PFSK-1 (cell line): ENCODE data around the gene MSL1.

Experiments used
- FOXP2 ChIP-seq: optimal IDR thresholded peaks from 2 replicates; pipeline ENCODE3; 2011; ENCODE audit warnings: borderline replicate concordance, control low read depth, inconsistent platforms; ENCODE audit not compliant: insufficient read depth; ENCODE audit errors: extremely low read length, extremely low read depth
- POLR2AphosphoS5 ChIP-seq: IDR thresholded peaks from 2 replicates; pipeline ENCODE4 v1.6.1; 2012; ENCODE audit warnings: low read depth, mild to moderate bottlenecking, control low read depth, low read length, moderate library complexity
- REST ChIP-seq, 2 experiments: IDR thresholded peaks; 2 replicates each; pipeline versions ENCODE4 v1.6.1 to v1.8.0; 2011 to 2012; ENCODE audit warnings: low read depth in 2 of 2, low read length in 2 of 2, control low read depth in 1 of 2, inconsistent platforms in 1 of 2, mild to moderate bottlenecking in 1 of 2, moderate library complexity in 1 of 2; ENCODE audit not compliant: insufficient read depth in 1 of 2
- SIN3A ChIP-seq: IDR thresholded peaks from 2 replicates; pipeline ENCODE4 v1.6.1; 2012; ENCODE audit warnings: mild to moderate bottlenecking, low read length, moderate library complexity, borderline replicate concordance; ENCODE audit not compliant: insufficient read depth
- TAF1 ChIP-seq: IDR thresholded peaks from 2 replicates; pipeline ENCODE4 v1.6.1; 2012; ENCODE audit warnings: low read length, control low read depth, borderline replicate concordance; ENCODE audit not compliant: insufficient read depth

GRCh38 chr17:40093580-40094201 is 28.1 kb upstream of the MSL1 start:
- TF ChIP-seq POLR2AphosphoS5 (no peak), REST (IDR thresholded peaks at IDR 0.05; ENCODE audit: insufficient read depth in 1 of 2, low read depth in 2 of 2, low read length in 2 of 2) (no peak), TAF1 (no peak), SIN3A (no peak), FOXP2 (no peak)
